HL-60/S4 (cell line): ENCODE measurements around the gene AKAP8L.
"Not testable (repeated sequence)": the region's sequence is repeated elsewhere in the genome, so short reads cannot be mapped to it uniquely, and the experiment has no call there.

Experiments
- in situ Hi-C: fragments of 300-500 bp; cut with MboI; formaldehyde crosslinking; loops from 2 replicates; pipeline ENCODE4 v1.14.3; 2022; ENCODE audit warnings: low sequenced_read_pairs

Gene AKAP8L

DNA sequence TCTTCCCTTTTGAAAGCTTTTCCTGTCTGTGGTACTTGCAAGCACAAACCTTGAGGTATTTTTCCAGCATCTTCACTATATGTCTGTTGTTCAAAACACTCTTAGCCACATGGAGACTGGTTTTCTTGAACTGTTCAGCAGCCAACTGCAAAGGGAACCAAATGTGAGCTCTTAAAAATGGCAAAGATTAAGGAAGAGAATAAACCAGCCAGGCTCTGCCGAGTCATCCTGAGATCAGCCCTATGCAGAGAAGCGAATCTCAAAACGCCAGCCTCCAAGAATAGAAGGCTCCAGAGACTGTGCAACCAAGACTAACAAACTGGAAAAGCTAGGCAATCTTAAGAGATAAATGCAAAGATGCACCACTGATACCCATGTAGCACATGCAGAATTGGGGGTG, 59.9 kb downstream of the AKAP8L start:
- in situ Hi-C loops, result no loop called here

DNA sequence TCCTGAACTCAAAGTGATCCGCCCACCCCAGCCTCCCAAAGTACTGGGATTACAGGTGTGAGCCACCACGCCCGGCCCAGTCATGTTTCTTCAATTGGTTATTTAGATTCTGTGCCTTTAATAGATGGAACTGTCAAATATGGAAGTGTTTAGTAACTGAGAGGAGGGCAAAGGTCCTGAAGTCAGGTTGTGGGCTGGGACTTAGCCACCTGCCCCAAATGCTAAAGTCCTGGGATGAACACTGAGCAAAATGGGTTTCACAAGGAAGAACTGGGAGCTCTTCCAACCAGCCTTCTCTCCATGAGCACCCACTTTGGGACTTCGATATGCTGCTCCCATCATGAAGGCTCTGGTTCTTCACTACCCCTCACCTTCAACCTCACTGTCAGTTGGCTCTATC, 60.9 kb downstream of the AKAP8L start:
- in situ Hi-C loops, result no loop called here

DNA sequence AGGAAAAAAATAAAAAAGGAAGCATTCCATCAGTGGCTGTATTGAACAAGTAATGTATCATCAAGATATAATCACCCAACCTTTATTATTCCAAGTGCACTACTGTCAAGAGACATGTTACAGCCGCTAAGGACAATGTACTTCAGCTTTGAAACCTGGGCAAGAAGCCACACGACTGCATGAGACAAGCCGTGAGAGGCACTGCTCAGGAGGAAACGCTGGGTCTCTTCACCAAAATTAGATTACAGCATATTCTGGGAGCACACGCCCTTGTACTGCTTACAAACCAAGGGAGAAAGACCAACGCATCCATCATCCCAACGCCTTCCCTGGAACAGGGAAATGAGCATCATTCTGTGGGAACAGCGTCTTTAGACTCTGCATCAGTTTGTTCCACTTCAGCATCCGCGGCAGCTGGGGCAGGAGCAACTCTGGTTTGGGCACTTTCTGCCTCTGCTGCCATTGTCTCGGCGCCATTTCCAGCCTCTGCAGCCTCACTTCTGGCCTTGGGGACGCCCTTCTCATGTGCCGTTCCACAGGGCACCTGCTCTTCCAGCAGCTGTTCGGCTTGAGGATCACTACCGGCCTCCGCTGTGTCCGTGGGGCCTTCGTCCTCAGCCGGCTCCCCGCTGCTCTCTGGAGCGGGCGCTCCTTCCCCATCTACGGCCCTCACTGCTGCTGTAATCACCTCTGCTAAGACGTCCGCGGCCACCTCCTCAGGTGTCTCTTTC, 64.1 kb downstream of the AKAP8L start:
- in situ Hi-C loops, result no loop called here

DNA sequence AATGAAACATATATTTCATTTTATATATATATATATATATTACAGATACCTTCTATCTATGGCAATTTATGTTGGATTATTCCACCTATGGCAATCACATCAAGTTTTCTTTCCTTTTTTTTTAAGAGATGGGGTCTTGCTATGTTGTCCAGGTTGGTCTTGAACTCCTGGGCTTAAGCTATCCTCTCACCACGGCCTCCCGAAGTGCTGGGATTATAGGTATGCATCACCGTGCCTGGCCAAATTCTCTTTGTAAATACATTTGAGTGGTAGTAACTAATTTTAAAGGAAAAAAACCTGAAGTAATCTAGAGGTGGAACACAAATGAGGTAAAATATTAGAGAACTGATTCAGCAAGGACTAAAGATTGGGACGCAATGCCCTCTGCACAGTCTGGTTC, 64.9 kb downstream of the AKAP8L start:
- in situ Hi-C loops, result no loop called here

DNA sequence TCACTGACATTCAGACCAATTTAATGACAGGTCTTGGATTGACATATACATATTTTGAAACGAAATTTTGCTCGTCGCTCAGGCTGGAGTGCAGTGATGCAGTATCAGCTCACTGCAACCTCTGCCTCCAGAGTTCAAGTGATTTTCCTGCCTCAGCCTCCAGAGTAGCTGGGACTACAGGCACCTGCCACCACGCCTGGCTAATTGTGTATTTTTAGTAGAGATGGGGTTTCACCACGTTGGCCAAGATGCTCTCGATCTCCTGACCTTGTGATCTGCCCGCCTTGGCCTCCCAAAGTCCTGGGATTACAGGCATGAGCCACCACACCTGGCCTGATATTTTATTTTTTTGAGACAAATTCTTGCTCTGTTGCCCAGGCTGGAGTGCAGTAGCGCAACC, 66.3 kb downstream of the AKAP8L start:
- in situ Hi-C loops, result not testable (repeated sequence)

DNA sequence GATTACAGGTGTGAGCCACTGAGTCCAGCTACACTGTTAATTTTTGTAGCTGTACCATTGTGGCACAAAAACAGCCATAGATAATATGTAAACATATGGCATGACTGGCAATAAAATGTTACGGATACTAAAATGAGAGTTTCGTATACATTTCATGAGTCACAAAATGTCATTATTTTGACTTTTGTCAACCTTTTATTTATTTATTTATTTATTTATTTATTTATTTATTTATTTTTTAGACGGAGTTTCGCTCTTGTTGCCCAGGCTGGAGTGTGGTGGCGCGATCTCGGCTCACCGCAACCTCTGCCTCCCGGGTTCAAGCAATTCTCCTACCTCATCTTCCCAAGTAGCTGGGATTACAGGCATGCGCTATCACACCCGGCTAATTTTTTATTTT, 77.5 kb downstream of the AKAP8L start:
- in situ Hi-C loops, result not testable (repeated sequence)

DNA sequence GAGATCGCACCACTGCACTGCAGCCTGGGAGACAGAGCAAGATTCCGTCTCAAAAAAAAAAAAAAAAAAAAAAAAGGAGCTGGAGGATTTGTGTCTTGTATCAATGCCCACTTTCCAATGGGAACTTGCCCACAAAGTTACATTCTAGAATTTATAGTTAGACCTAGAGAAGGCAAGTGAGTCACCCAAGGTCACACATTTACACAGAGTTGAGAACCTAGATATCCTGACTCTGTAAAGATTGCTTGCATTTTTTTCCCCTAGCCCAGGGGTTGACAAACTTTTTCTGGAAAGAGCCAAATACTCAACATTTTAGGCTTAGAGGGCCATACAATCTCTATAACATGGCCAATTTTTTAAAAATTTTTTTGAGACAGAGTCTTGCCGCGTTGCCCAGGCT, 78.7 kb downstream of the AKAP8L start:
- in situ Hi-C loops, result no loop called here

DNA sequence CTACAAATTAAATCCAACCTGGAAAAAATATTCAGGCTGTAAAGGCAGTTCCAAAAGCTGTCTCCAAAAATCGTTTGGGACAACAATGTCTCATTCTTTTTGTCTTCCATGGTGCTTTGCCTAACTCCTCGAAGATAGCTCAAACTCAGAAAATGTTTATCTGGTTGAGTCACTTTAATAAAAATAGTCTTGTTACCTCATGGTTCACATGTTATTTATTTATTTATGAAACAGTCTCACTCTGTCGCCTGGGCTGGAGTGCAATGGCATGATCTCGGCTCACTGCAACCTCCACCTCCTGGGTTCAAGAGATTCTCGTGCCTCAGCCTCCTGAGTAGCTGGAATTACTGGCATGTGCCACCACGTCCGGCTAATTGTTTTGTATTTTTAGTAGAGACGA, 81.6 kb downstream of the AKAP8L start:
- in situ Hi-C loops, result no loop called here

DNA sequence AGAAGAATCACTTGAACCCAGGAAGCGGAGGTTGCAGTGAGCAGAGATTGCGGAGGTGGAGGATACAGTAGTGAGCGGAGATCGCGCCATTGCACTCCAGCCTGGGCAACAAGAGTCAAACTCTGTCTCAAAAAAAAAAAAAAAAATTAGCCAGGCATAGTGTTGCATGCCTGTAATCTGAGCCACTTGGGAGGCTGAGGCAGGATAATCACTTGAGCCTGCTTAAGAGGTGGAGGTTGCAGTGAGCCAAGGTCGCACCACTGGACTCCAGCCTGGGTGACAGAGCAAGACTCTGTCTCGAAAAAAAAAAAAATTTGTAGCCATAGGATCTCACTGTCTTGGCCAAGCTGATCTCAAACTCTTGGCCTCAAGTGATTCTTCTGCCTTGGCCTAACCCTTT, 82.8 kb downstream of the AKAP8L start:
- in situ Hi-C loops, result not testable (repeated sequence)

DNA sequence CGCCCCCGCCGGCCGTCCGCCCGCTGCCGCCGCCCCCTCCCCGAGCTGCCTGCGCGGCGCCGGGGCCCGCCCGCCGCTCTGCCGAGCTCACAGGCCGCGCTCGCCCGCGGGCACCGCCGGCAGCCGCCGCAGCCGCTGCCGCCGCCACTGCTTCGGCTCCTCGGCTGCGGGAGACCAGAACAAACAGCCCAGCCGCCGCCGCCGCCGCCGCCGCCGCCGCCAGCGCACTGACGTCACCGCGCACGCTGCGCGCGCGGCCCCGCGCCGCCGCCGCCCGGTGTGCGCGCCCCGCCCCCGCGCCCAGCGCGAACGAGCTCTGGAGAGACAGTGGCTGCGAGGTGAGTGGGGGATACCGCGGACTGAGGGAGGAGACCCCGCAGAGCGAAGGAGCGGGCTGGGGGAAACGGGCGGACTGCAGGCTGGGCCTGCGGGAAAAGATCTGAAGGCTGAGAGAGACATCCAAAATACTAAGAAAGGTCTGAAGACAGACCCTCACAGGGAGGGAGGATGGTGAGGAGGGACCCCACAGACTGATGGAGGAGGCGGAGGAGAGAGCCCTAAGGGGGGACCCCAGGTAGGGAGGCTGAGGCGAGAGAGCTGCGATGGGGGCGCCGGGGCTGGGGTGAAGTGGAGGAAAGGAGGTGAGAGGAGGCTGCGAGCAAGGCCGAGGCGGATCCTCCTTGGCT, 86.3 kb downstream of the AKAP8L start, which contains the start of gene BRD4:
Gene BRD4, minus strand, starts transcription at position 229 of the 686 bp plus-strand sequence. CDS start 59,440 bp downstream, outside the sequence.
- in situ Hi-C loops, result no loop called here

DNA sequence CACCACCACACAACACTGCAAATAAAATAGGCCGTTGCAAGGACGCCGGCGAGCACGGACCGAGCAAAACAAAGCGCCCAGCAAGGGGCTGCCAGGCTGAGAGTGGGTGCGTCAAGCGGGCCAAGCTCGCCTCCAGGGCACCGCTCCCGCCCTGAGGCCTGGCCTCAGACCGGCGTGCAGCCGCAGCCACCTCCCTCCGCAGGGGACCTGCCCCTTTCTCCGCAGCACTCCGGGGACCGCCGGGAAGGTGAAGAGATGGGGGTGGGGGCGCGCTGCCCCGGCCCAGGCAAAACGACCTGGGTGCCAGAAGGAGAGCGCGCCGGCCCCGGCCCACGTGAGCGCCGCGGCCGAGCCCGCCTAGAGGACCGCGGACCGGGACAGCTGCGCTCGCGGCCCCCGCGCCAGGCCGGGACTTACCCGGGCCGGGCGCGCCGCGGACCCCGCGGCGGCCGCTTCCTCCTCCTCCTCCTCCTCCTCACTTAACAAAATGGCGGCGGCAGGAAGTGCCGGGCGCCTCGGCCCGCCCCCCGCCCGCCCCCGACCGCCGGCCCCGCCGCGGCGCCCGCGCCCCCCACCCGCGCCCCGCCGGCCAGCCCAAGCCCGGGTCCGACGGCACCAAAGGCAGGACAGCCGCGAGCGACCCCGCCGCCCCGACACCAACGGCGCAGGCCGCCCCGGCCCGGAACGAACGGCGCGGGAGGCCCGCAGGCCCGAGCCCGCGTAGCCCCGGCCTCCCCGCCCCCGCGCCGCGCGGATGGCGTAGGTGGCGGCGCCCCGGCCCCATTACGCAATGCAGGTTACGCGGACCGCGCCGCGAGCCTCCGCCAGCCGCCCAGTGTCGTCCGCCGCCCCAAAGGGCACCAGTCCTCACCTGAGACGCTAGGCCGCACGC, 87.1 kb downstream of the AKAP8L start:
- in situ Hi-C loops, result no loop called here

DNA sequence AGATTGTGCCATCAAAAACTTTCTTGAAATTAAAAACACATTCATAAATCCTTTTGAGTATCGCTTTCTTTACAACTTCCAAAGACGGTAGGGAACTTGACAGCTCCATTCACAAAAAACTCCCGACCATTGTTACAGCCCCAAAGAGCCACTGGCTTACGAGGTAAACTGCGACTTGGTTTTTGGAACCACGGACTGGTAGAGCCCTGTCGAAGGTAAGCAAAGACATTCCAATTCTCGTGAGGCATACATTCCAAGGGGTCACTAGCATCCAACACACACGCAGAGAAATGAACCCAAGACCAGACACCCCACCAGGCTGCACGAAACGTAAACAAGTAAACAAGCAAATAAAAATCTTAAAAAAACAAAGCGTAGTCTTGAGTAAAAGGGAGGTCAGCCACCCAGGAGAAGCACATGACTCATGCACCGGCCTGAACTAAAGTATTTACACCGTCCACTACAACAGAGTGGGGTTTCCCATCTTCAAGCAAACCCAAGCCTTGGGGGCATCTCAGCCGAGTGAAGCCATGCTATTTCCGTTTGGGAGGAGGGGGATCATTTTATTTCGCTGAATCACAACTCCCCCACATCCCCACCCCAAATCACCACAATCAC, 87.9 kb downstream of the AKAP8L start:
- in situ Hi-C loops, result no loop called here
